NCI-H187 (cell line): Measurements from ENCODE around the gene CYREN.
"Not testable (repeated sequence)": the region's sequence is repeated elsewhere in the genome, so short reads cannot be mapped to it uniquely, and the experiment has no call there.

ENCODE experiments used
- DNase-seq, 2 experiments: peaks; one replicate each; lab custom pipeline; 2025; lab: John Stamatoyannopoulos, UW

CYREN gene

GRCh38 chr7:135159359-135160085, 11.0 kb downstream of the CYREN start:
- DNase-seq: no peak

- no peak for DNase-seq
Observed at GRCh38 chr7:135158874-135159273, 11.6 kb downstream of the CYREN start.

GRCh38 chr7:135158141-135158655, 12.3 kb downstream of the CYREN start:
- DNase-seq: no peak

- no peak for DNase-seq
Observed at GRCh38 chr7:135156290-135156689, 14.2 kb downstream of the CYREN start.

GRCh38 chr7:135154734-135155133, 15.8 kb downstream of the CYREN start:
- no peak for DNase-seq

- DNase-seq: no peak
Observed at GRCh38 chr7:135152442-135152841, 18.1 kb downstream of the CYREN start.

GRCh38 chr7:135151533-135151932, 19.0 kb downstream of the CYREN start:
- no peak for DNase-seq

GRCh38 chr7:135151132-135151531, 19.4 kb downstream of the CYREN start:
- no peak for DNase-seq

- no peak for DNase-seq
Observed at GRCh38 chr7:135150072-135150782, 20.3 kb downstream of the CYREN start.

- no peak for DNase-seq
Observed at GRCh38 chr7:135147899-135148721, 22.4 kb downstream of the CYREN start, which contains the start of gene TMEM140. TSS of gene TMEM140 (plus strand) at chr7:135148072. CDS start at chr7:135164442, 16,370 bp downstream.

GRCh38 chr7:135147341-135147898, 23.1 kb downstream of the CYREN start:
- DNase-seq: no peak

- no peak for DNase-seq
Observed at GRCh38 chr7:135143885-135144668, 26.4 kb downstream of the CYREN start.

GRCh38 chr7:135129579-135129978, 40.9 kb downstream of the CYREN start:
- DNase-seq: no peak

GRCh38 chr7:135128931-135129330, 41.6 kb downstream of the CYREN start:
- DNase-seq: no peak

GRCh38 chr7:135124631-135125030, 45.9 kb downstream of the CYREN start:
- DNase-seq: not testable (repeated sequence)

- DNase-seq: no peak
Observed at GRCh38 chr7:135121868-135122267, 48.6 kb downstream of the CYREN start.

- DNase-seq: no peak
Observed at GRCh38 chr7:135117096-135117495, 53.4 kb downstream of the CYREN start.
